GM10248 (cell line): ENCODE data around the gene RSRC1.
A peak's percentile ranks its signal among the peaks of the same experiment; 100 is the strongest.

Experiments
- CTCF ChIA-PET: fragments of 300-600 bp; sonication (Branson Sonifier 250); formaldehyde crosslinking; extraction: SDS; loops from one replicate; lab custom pipeline; 2021; ENCODE audit warnings: antibody characterized with exemption; lab: Yijun Ruan, JAX
- POLR2A ChIA-PET: fragments of 350-650 bp; sonication (Branson Sonifier 250); formaldehyde crosslinking; extraction: SDS; loops from one replicate; lab custom pipeline; 2020; ENCODE audit warnings: antibody characterized with exemption; lab: Yijun Ruan, JAX
- DNase-seq: peaks from one replicate; pipeline ENCODE4 v3.0.0; 2012; ENCODE audit errors: extremely low spot score
- CTCF ChIP-seq: IDR thresholded peaks from 2 replicates; pipeline ENCODE4 v1.5.1; 2012; ENCODE audit warnings: mild to moderate bottlenecking, low read depth; ENCODE audit errors: extremely low read depth, missing control alignments, control extremely low read depth

The RSRC1 gene

DNA sequence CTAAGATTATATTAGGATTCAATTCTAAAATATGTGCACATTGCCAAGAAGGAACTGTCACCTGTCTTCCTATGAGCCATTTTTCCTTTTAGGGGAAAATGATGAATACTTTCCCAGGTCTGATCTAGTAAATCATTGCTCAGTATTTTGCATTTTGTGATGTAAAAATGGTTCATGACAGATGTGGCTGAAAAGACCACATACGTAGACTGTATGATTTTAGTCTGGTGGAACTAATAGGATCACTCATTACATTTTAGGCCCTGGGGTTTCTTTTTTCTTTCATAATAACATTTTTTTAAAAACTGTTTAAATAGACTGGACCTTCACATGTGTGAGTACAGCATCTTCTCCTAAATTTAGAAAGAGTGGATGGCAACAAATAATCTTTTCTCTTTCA, 259.4 kb downstream of the RSRC1 start:
- CTCF ChIA-PET, result no interaction called here
- no peak for TF ChIP-seq CTCF
- POLR2A ChIA-PET, result no interaction called here
- DNase-seq, result no peak

DNA sequence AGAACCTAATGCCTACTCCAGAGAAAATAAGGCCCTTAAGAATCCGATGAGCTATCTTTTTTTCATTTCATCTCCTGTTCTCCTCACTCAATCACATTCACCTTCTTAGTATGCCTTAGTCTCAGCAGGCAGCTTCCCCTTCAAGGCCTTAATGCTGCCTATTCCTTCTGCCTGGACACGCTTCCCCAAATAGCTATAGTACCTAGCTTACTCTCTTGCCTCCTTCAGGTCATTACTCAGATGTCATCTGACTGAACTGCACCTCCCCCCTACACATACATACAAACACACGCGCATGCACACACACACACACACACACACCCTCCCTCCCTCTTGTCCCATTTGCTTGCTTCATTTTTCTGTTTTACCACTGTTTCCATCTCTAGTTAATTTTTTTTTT, 269.6 kb downstream of the RSRC1 start:
- no peak for DNase-seq
- POLR2A ChIA-PET, result interaction anchor here (0.6 kb wide), 1 partner anchor 90 kb away, joined by 4 read pairs; no protein-coding TSS in a partner anchor
- no peak for TF ChIP-seq CTCF
- CTCF ChIA-PET, result interaction anchor here (0.9 to 1.6 kb wide), 6 partner anchors 9 to 55 kb away, joined by 3 to 4 read pairs (median 3); no protein-coding TSS in a partner anchor

DNA sequence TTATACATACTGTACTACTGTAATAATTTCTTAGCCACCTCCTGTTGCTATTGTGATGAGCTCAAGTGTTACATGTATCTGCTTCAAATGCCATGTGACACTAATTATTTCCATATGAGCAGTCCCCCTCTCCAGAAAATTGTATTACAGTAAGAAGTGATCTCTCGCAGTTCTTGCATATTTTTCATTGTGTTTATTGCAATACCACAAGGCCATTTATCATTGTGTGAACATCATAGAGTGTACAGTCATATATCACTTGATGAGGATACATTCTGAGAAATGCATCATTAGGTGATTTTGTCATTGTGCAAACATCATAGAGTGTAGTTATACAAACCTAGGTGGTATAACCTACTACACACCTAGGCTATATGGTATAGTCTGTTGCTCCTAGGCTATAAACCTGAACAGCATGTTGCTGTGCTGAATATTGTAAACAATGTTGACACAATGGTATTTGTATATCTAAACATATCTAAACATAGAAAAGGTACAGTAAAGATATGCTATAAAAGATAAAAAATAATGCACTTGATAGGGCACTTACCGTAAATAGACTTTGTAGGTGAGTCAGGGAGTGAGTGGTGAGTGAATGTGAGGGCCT, 271.5 kb downstream of the RSRC1 start:
- ChIA-PET POLR2A (no interaction called here), CTCF (interaction anchor here (1.3 to 1.5 kb wide), 3 partner anchors 16 to 43 kb away, joined by 3 to 4 read pairs (median 3); no protein-coding TSS in a partner anchor)
- DNase-seq, result no peak
- TF ChIP-seq CTCF, result no peak

DNA sequence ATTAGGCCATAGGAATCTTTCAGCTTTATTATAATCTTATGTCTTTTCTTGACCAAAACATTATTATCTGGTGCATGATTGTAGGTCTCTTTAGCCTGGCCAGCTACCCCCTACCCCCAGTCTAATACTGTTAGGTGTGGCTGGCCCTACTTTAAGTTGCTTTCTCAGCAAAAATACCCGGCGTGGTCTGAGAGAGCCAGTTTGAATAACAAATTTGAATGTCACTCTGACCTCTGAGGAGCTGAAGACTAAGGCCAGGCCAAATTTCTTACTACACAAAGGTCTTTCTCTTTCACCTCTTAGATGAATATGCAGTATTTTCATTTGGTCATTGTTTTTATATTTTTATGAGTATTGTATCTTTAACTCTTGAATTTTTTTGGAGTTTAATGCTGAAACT, 272.6 kb downstream of the RSRC1 start:
- ChIA-PET CTCF (interaction anchor here (0.9 to 2.0 kb wide), 5 partner anchors 9 to 51 kb away, joined by 3 to 6 read pairs (median 4); no protein-coding TSS in a partner anchor), POLR2A (no interaction called here)
- TF ChIP-seq CTCF, result no peak
- DNase-seq, result no peak

GRCh38 chr3:158384019-158384418, 274.1 kb downstream of the RSRC1 start:
- CTCF ChIA-PET, result interaction anchor here (0.6 to 2.0 kb wide), 6 partner anchors 13 to 222 kb away, joined by 3 to 7 read pairs (median 3); no protein-coding TSS in a partner anchor
- peak; percentile 35 for DNase-seq
- TF ChIP-seq CTCF, result no peak
- POLR2A ChIA-PET, result no interaction called here

DNA sequence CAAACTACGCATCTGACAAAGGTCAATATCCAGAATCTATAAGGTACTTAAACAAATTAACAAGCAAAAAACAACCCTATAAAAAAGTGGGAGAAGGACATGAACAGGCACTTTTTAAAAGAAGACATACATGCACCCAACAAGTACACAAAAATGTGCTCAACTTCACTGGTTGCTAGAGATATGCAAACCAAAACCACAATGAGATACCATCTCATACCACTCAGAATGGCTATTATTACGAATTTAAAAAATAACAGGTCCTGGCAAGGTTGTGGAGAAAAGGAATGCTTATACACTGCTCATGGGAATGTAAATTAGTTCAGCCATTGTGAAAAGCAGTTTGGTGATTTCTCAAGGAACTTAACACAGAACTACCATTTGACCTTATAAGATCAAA, 285.5 kb downstream of the RSRC1 start:
- POLR2A ChIA-PET, result no interaction called here
- CTCF ChIA-PET, result interaction anchor here (2.6 kb wide), 1 partner anchor 9 kb away, joined by 8 read pairs; no protein-coding TSS in a partner anchor
- no peak for DNase-seq
- TF ChIP-seq CTCF, result no peak
